BLaER1 (cell line): Measurements from ENCODE around the gene SCGB1A1.

Experiments
- H3K27ac ChIP-seq: shearing (Covaris generic); formaldehyde crosslinking; 2 replicates; pipeline ENCODE4 v1.8.1; 2022
- H3K27me3 ChIP-seq: shearing (Covaris generic); formaldehyde crosslinking; 2 replicates; pipeline ENCODE4 v1.8.1; 2022
- H3K36me3 ChIP-seq: shearing (Covaris generic); formaldehyde crosslinking; 2 replicates; pipeline ENCODE4 v1.8.1; 2022
- H3K4me1 ChIP-seq: shearing (Covaris generic); formaldehyde crosslinking; 2 replicates; pipeline ENCODE4 v1.8.1; 2022
- H3K4me2 ChIP-seq: shearing (Covaris generic); formaldehyde crosslinking; 2 replicates; pipeline ENCODE4 v1.8.1; 2022
- H3K4me3 ChIP-seq: shearing (Covaris generic); formaldehyde crosslinking; 2 replicates; pipeline ENCODE4 v1.8.1; 2022
- H3K9ac ChIP-seq: shearing (Covaris generic); formaldehyde crosslinking; 2 replicates; pipeline ENCODE4 v1.8.1; 2022
- H3K9me3 ChIP-seq: shearing (Covaris generic); formaldehyde crosslinking; 2 replicates; pipeline ENCODE4 v1.8.1; 2022
- H4K20me1 ChIP-seq: shearing (Covaris generic); formaldehyde crosslinking; 2 replicates; pipeline ENCODE4 v1.8.1; 2022
- Cebpa-rat ChIP-seq: shearing (Covaris generic); IDR thresholded peaks from 2 replicates; pipeline ENCODE4 v1.8.1; 2022

SCGB1A1 gene

GRCh38 chr11:62404435-62404834 lies 14.4 kb upstream of the SCGB1A1 start:
- H3K4me2 ChIP-seq = no peak overlapping the region
- no peak for TF ChIP-seq Cebpa-rat
- no peak overlapping the region for H3K9ac ChIP-seq
- no peak overlapping the region for H3K4me3 ChIP-seq
- no peaks in the 10 kb centered on the region for H3K9me3 ChIP-seq
- H3K36me3 ChIP-seq = no peaks in the 10 kb centered on the region
- no peaks in the 10 kb centered on the region for H4K20me1 ChIP-seq
- no peaks in the 10 kb centered on the region for H3K27me3 ChIP-seq
- peaks cover 12% of the 10 kb centered on the region; the same call in 1 of the 2 replicates for H3K4me1 ChIP-seq
- no peak overlapping the region for H3K27ac ChIP-seq

GRCh38 chr11:62404901-62405300 lies 13.9 kb upstream of the SCGB1A1 start:
- Histone ChIP-seq H4K20me1 (no peaks in the 10 kb centered on the region), H3K9me3 (no peaks in the 10 kb centered on the region), H3K36me3 (no peaks in the 10 kb centered on the region), H3K27ac (no peak overlapping the region), H3K9ac (no peak overlapping the region), H3K4me3 (no peak overlapping the region), H3K4me2 (no peak overlapping the region), H3K27me3 (no peaks in the 10 kb centered on the region), H3K4me1 (peaks cover 12% of the 10 kb centered on the region; the same call in 1 of the 2 replicates)
- TF ChIP-seq Cebpa-rat = no peak

GRCh38 chr11:62406034-62406433 lies 12.8 kb upstream of the SCGB1A1 start:
- no peaks in the 10 kb centered on the region for H3K27me3 ChIP-seq
- no peak overlapping the region for H3K27ac ChIP-seq
- no peaks in the 10 kb centered on the region for H3K36me3 ChIP-seq
- H3K4me3 ChIP-seq = no peak overlapping the region
- no peak for TF ChIP-seq Cebpa-rat
- H4K20me1 ChIP-seq = no peaks in the 10 kb centered on the region
- H3K4me1 ChIP-seq = peaks cover 12% of the 10 kb centered on the region; the same call in 1 of the 2 replicates
- no peaks in the 10 kb centered on the region for H3K9me3 ChIP-seq
- no peak overlapping the region for H3K9ac ChIP-seq
- no peak overlapping the region for H3K4me2 ChIP-seq

DNA sequence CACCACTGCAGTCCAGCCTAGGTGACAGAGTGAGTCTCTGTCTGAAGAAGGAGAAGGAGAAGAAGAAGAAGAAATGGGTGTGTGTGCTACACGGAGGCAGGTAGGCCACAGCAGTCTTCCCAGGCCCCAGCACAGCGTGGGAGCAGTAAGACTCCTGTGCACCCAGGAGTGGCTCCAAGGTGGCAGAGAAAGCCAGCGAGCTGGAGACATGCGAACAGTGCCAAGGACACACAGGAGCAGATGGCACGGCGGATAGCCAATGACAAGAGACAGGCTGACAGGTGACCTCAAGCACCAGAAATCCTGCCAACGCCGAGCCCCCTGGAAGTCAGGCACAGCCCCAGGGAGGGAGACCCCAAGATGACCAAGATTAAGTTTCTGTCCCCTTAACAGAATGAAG lies 9.0 kb upstream of the SCGB1A1 start:
- TF ChIP-seq Cebpa-rat = no peak
- H4K20me1 ChIP-seq = no peaks in the 10 kb centered on the region

GRCh38 chr11:62410972-62411371 lies 7.9 kb upstream of the SCGB1A1 start:
- Histone ChIP-seq H3K4me3 (no peak overlapping the region), H3K27ac (no peak overlapping the region), H3K36me3 (no peaks in the 10 kb centered on the region), H4K20me1 (no peaks in the 10 kb centered on the region), H3K4me2 (no peak overlapping the region), H3K4me1 (no peaks in the 10 kb centered on the region), H3K9me3 (no peaks in the 10 kb centered on the region), H3K27me3 (no peaks in the 10 kb centered on the region), H3K9ac (no peak overlapping the region)
- TF ChIP-seq Cebpa-rat = no peak

More for the DNA sequence above, 9.0 kb upstream of the SCGB1A1 start:
- Histone ChIP-seq H3K4me2 (no peak overlapping the region), H3K27ac (no peak overlapping the region), H3K9me3 (no peaks in the 10 kb centered on the region), H3K36me3 (no peaks in the 10 kb centered on the region), H3K4me3 (no peak overlapping the region), H3K27me3 (no peaks in the 10 kb centered on the region), H3K4me1 (no peaks in the 10 kb centered on the region), H3K9ac (no peak overlapping the region)

DNA sequence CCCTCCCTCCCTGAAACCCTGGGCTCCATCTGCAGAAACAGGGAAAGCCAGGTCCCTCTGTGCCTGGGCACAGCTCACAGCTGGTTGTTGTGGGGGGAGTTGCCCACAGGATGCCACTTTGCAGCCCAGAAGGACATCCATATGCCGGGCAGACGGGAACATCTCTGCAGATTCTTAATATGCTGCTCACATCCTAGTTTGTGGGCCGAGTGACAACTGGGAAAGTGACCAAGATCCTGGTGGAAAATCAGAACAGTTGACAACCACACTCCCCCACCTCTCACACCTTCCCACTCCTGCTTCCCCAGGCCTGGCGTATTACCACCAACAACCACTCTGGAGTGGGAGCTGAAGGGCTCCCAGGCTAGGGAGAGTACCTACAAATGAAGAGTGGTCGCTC lies 7.3 kb upstream of the SCGB1A1 start:
- Histone ChIP-seq H3K4me1 (no peaks in the 10 kb centered on the region), H3K9ac (no peak overlapping the region), H3K4me3 (no peak overlapping the region), H3K4me2 (no peak overlapping the region), H4K20me1 (no peaks in the 10 kb centered on the region), H3K27me3 (no peaks in the 10 kb centered on the region), H3K27ac (no peak overlapping the region), H3K36me3 (no peaks in the 10 kb centered on the region), H3K9me3 (no peaks in the 10 kb centered on the region)
- no peak for TF ChIP-seq Cebpa-rat

DNA sequence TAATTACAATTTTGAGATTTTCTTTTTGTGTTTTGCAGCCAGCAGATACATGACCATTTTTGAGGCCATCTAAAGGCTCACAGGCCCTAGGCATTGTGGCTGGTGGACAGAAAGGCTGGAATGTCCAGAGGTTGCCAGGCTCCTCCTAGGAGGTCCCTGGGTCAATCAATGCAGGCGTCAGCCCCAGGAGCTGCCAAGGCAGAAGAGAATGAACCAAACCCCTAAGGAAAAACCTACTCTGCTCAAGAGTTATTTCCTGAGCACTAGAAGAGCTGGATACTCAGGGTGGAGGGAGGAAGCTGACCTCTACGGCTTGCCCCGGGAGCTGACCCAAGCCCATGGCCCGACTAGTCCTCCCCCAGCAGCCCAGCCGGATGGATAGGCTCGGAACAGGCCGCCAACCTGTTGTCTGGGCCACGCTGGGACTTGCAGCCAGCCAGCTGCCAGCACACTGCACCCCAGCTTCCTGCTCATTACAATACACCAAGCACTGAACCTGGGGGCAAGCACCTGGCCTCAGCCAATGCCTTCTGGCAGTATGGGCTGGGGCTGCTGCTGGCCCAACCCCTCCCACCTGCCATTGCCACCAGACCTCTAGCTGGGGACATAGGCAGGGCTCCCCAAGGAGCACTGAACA lies 5.7 kb upstream of the SCGB1A1 start:
- Histone ChIP-seq H3K4me1 (no peaks in the 10 kb centered on the region), H3K9me3 (no peaks in the 10 kb centered on the region), H3K27me3 (no peaks in the 10 kb centered on the region), H3K4me2 (no peak overlapping the region), H3K9ac (no peak overlapping the region), H3K27ac (no peak overlapping the region), H3K36me3 (no peaks in the 10 kb centered on the region), H4K20me1 (no peaks in the 10 kb centered on the region), H3K4me3 (no peak overlapping the region)
- no peak for TF ChIP-seq Cebpa-rat

- Histone ChIP-seq H3K9me3 (no peaks in the 10 kb centered on the region), H3K4me3 (no peak overlapping the region), H3K27ac (no peak overlapping the region), H3K27me3 (no peaks in the 10 kb centered on the region), H3K4me2 (no peak overlapping the region), H4K20me1 (no peaks in the 10 kb centered on the region), H3K9ac (no peak overlapping the region), H3K36me3 (no peaks in the 10 kb centered on the region), H3K4me1 (no peaks in the 10 kb centered on the region)
- TF ChIP-seq Cebpa-rat = no peak
Observed at GRCh38 chr11:62416596-62416995, 2.2 kb upstream of the SCGB1A1 start.

- no peaks in the 10 kb centered on the region for H3K27me3 ChIP-seq
- H3K36me3 ChIP-seq = no peaks in the 10 kb centered on the region
- no peak overlapping the region for H3K4me3 ChIP-seq
- no peak overlapping the region for H3K4me2 ChIP-seq
- no peak overlapping the region for H3K27ac ChIP-seq
- no peaks in the 10 kb centered on the region for H4K20me1 ChIP-seq
- H3K9ac ChIP-seq = no peak overlapping the region
- H3K9me3 ChIP-seq = no peaks in the 10 kb centered on the region
- TF ChIP-seq Cebpa-rat = no peak
- H3K4me1 ChIP-seq = no peaks in the 10 kb centered on the region
Observed at GRCh38 chr11:62418136-62418535, 697 bp upstream of the SCGB1A1 start.

DNA sequence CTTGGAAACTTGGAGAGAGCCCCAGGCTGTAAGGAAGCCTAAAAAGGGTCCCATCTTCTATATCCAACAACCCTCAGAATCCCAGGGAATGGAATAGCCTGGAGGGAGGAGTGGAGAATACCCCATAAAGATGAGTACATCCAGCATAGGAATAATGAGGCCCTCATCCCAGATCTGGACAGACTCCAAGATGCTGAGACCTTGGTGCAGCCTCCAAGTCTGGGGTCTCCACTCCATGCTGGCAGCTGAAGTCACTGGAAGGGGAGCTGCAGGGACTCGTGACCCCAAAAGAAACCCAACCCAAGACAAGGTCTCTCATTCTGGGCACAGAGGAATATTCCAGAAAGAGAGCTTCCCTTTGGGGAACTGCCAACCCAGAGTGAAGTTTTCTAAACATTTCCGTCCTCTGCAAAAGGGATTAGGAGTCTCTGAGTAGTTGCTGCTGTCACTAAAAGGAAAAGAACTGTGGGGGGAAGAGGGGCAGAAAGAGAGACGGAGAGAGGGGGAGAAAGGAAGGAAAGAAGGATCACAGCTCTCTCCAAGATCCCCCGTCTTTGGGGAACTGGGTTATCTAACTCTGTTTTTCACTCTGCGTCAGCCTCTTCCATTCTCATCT lies 589 bp downstream of the SCGB1A1 start:
- Histone ChIP-seq H3K4me1 (no peaks in the 10 kb centered on the region), H3K27ac (no peak overlapping the region), H3K9ac (no peak overlapping the region), H4K20me1 (no peaks in the 10 kb centered on the region), H3K4me3 (no peak overlapping the region), H3K9me3 (no peaks in the 10 kb centered on the region), H3K4me2 (no peak overlapping the region), H3K27me3 (no peaks in the 10 kb centered on the region), H3K36me3 (no peaks in the 10 kb centered on the region)
- TF ChIP-seq Cebpa-rat = no peak
